HFFc6 (cell line): ENCODE results near the gene EXOC3. TPM values are rescaled to one million over a fixed set of nuclear protein-coding genes. Genes with fewer than 3 reads are reported as not detected.

Experiments used
- DNase-seq: peaks from one replicate; pipeline ENCODE4 v3.0.0-alpha.2; 2018
- H3K27ac Mint-ChIP-seq: 2 replicates; pipeline ENCODE4 v1.8.0; 2020; ENCODE audit warnings: mild to moderate bottlenecking, mixed read lengths
- H3K27me3 Mint-ChIP-seq: 2 replicates; pipeline ENCODE4 v1.8.0; 2021; ENCODE audit warnings: mild to moderate bottlenecking, moderate library complexity, mixed read lengths; ENCODE audit not compliant: insufficient read depth
- H3K36me3 Mint-ChIP-seq: 2 replicates; pipeline ENCODE4 v1.8.0; 2021; ENCODE audit warnings: low read depth, mixed read lengths
- H3K4me1 Mint-ChIP-seq: 2 replicates; pipeline ENCODE4 v1.8.0; 2020; ENCODE audit warnings: low read depth, mixed read lengths
- H3K4me3 Mint-ChIP-seq: 2 replicates; pipeline ENCODE4 v1.8.0; 2020; ENCODE audit warnings: mild to moderate bottlenecking, moderate library complexity, mixed read lengths
- H3K9me3 Mint-ChIP-seq: 2 replicates; pipeline ENCODE4 v1.8.0; 2020; ENCODE audit warnings: mild to moderate bottlenecking, mixed read lengths
- total RNA-seq, 6 experiments: library from RNA; stranded (reverse); fragmentation: NEBNext Ultra II Directional; extraction: Animal tissue kit (Norgen Biotek cat#: 25700); gene quantifications; 2 replicates in 1 of 6; 3 replicates in 5 of 6; pipeline ENCODE4 v1.2.3, GENCODE V29; 2021
- TF ChIP-seq, protein P1 (sequence below): fragments of 200-600 bp; sonication (generic); IDR thresholded peaks from 2 replicates; pipeline ENCODE4 v1.5.0; 2021; ENCODE audit warnings: antibody characterized with exemption, mild to moderate bottlenecking

The EXOC3 gene
- total RNA-seq, 6 experiments from 2014 or later, result 46.8 to 54.1 (median 50.3) TPM

DNA sequence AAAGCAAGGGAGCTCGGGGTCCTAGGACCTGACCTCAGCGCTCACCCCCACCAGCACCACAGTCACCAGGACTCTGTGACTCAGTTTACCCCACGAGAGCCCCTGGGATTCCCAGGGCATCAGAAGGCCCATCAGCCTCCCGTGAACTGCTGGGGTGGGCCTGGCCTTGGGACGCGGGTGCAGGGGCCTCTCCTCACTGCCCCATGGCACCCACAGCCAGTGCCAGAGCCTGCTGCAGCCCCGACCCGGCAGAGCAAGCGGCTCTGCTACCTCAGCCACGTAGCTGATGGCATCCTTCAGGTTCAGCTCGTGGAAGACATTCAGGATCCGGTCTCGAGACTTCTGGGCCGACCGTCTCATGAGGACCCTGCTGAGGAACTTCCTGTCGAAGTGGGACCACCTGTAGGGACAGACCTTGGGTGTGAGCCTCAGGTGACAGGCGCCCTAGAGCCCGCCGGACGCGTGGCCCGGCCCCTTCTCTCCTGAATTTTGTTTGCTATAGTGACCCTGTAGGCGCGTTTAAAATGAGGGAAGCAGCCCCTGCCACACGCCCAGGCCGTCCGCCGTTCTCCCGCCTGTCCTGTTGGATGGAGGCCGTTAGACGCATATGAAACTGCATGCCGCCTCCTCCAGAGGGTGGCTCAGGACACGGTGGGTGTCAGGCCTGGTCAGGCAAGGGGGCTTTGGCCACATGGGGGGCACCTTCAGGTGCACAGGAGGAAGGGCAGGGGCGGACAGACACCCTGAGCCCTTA is 36.8 kb downstream of the EXOC3 start:
- Mint-ChIP-seq H3K27me3 (peaks cover 8% of the 10 kb centered on the region), H3K9me3 (no peaks in the 10 kb centered on the region), H3K4me3 (no peak overlapping the region), H3K36me3 (no peaks in the 10 kb centered on the region), H3K27ac (no peak overlapping the region), H3K4me1 (no peaks in the 10 kb centered on the region)
- TF ChIP-seq, protein P1, sequence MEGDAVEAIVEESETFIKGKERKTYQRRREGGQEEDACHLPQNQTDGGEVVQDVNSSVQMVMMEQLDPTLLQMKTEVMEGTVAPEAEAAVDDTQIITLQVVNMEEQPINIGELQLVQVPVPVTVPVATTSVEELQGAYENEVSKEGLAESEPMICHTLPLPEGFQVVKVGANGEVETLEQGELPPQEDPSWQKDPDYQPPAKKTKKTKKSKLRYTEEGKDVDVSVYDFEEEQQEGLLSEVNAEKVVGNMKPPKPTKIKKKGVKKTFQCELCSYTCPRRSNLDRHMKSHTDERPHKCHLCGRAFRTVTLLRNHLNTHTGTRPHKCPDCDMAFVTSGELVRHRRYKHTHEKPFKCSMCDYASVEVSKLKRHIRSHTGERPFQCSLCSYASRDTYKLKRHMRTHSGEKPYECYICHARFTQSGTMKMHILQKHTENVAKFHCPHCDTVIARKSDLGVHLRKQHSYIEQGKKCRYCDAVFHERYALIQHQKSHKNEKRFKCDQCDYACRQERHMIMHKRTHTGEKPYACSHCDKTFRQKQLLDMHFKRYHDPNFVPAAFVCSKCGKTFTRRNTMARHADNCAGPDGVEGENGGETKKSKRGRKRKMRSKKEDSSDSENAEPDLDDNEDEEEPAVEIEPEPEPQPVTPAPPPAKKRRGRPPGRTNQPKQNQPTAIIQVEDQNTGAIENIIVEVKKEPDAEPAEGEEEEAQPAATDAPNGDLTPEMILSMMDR, result no peak
- no peak for DNase-seq

DNA sequence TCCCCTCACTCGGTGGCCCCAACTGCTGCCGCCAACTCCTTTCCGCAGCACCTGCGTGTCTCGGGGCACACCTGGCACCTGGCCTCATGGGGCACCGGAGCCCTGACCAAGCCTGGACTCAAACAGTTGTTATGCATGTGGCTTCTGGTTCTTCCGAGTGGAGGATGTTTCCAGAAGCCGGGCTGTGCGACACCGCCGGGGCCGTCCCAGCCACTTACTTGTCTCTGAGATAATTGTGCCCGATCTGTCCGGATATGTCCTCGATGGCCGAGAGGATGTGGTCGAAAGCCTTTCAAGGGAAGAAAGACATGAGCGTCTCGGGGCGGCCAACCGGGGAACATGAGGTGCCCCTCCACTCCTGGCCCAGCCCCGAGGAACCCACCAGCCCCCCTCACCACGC is 38.4 kb downstream of the EXOC3 start:
- Mint-ChIP-seq H3K4me3 (no peak overlapping the region), H3K27me3 (peaks cover 3% of the 10 kb centered on the region), H3K36me3 (no peaks in the 10 kb centered on the region), H3K4me1 (no peaks in the 10 kb centered on the region), H3K9me3 (no peaks in the 10 kb centered on the region), H3K27ac (no peak overlapping the region)
- TF ChIP-seq, protein P1, result no peak
- DNase-seq, result no peak

GRCh38 chr5:482021-482420 is 39.0 kb downstream of the EXOC3 start:
- H3K4me3 Mint-ChIP-seq, result no peak overlapping the region
- no peaks in the 10 kb centered on the region for H3K9me3 Mint-ChIP-seq
- no peaks in the 10 kb centered on the region for H3K36me3 Mint-ChIP-seq
- TF ChIP-seq, protein P1, result no peak
- no peak overlapping the region for H3K27ac Mint-ChIP-seq
- no peak for DNase-seq
- no peaks in the 10 kb centered on the region; the same call in none of the 2 replicates for H3K27me3 Mint-ChIP-seq
- H3K4me1 Mint-ChIP-seq, result no peaks in the 10 kb centered on the region

DNA sequence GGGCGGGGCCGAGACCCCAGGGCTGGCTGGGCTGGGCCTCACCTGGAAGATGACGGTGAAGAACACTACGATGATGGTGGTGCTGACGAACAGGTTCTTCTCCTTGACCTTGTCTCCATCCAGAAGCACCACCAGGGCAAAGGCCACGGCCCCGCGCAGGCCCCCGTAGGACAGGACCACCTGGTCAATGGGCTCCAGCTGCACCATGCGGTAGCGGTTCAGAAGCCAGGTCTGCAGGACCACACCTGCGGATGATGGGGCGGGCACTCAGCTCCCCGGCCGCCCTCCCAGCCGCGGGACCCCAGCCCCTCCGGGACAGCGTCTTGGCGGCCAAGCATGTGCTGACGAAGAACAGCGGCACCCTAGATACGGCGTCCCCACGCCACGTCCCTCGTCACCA is 39.5 kb downstream of the EXOC3 start:
- no peak overlapping the region for H3K4me3 Mint-ChIP-seq

GRCh38 chr5:483011-483410 is 40.0 kb downstream of the EXOC3 start:
- no peaks in the 10 kb centered on the region for H3K4me1 Mint-ChIP-seq
- no peak for DNase-seq

More for the DNA sequence above, 39.5 kb downstream of the EXOC3 start:
- Mint-ChIP-seq H3K4me1 (no peaks in the 10 kb centered on the region), H3K27me3 (peaks cover under 1% of the 10 kb centered on the region), H3K27ac (no peak overlapping the region), H3K36me3 (no peaks in the 10 kb centered on the region), H3K9me3 (no peaks in the 10 kb centered on the region)
- no peak for DNase-seq
- TF ChIP-seq, protein P1, result no peak

More at GRCh38 chr5:483011-483410, 40.0 kb downstream of the EXOC3 start:
- Mint-ChIP-seq H3K4me3 (no peak overlapping the region), H3K36me3 (no peaks in the 10 kb centered on the region), H3K9me3 (no peaks in the 10 kb centered on the region), H3K27ac (no peak overlapping the region), H3K27me3 (peaks cover 3% of the 10 kb centered on the region)
- TF ChIP-seq, protein P1, result no peak
